Right atrium auricular region (tissue), 2 donors: ENCODE measurements around the gene AIDA. TPM values are rescaled to one million over a fixed set of nuclear protein-coding genes. Genes with fewer than 3 reads are reported as not detected.

ENCODE experiments used
- DNase-seq: peaks from one replicate; pipeline ENCODE4 v3.0.0-alpha.2; 2019; ENCODE audit warnings: low spot score
- H3K27ac ChIP-seq, 2 donors: fragments of 200-600 bp; sonication (generic); 1 replicate in 1 of 2; 2 replicates in 1 of 2; pipeline ENCODE4 v1.5.1; 2016 to 2019
- H3K27me3 ChIP-seq, 2 donors: fragments of 200-600 bp; sonication (generic); one replicate each; pipeline versions ENCODE4 v1.5.1 to v1.6.0; 2017 to 2019
- H3K36me3 ChIP-seq: fragments of 200-600 bp; sonication (generic); one replicate; pipeline ENCODE4 v1.5.1; 2016
- H3K4me1 ChIP-seq, 2 donors: fragments of 200-600 bp; sonication (generic); one replicate each; pipeline versions ENCODE4 v1.5.1 to v1.6.0; 2017 to 2019
- H3K4me3 ChIP-seq, 2 donors: fragments of 200-600 bp; sonication (generic); 1 replicate in 1 of 2; 2 replicates in 1 of 2; pipeline ENCODE4 v1.5.1; 2017 to 2019; ENCODE audit warnings: mild to moderate bottlenecking in 1 of 2, moderate library complexity in 1 of 2
- H3K9me3 ChIP-seq, 2 donors: fragments of 200-600 bp; sonication (generic); one replicate each; pipeline ENCODE4 v1.5.1; 2019
- CTCF ChIP-seq, 2 donors: fragments of 200-600 bp; sonication (generic); IDR thresholded peaks; one replicate each; pipeline ENCODE4 v1.5.1; 2019; ENCODE audit warnings: antibody characterized with exemption in 2 of 2
- total RNA-seq, 2 donors: library from RNA; depleted of rRNA; stranded (reverse); fragments of >200 nt; gene quantifications; one replicate each; pipeline ENCODE4 v1.1.0, GENCODE V29; 2016

Gene AIDA
- total RNA-seq, 2 donors from 2014 or later = 40.0 to 42.4 TPM

GRCh38 chr1:222663431-222663934, 48.8 kb downstream of the AIDA start:
- no peaks in the 10 kb centered on the region for H3K9me3 ChIP-seq
- no peaks in the 10 kb centered on the region for H3K27me3 ChIP-seq
- TF ChIP-seq CTCF (IDR thresholded peaks at IDR 0.05) = no peak

GRCh38 chr1:222657899-222658298, 54.4 kb downstream of the AIDA start:
- peaks cover 0 to 10% of the 10 kb centered on the region in 2 donors for H3K4me1 ChIP-seq
- H3K27ac ChIP-seq = peak overlapping the region in 1 of 2 donors; percentile 13
- no peaks in the 10 kb centered on the region for H3K27me3 ChIP-seq
- DNase-seq = no peak
- H3K36me3 ChIP-seq = peaks cover 84% of the 10 kb centered on the region
- H3K4me3 ChIP-seq = no peak overlapping the region
- TF ChIP-seq CTCF (IDR thresholded peaks at IDR 0.05) = no peak
- no peaks in the 10 kb centered on the region for H3K9me3 ChIP-seq

More at GRCh38 chr1:222663431-222663934, 48.8 kb downstream of the AIDA start:
- no peak for DNase-seq
- Histone ChIP-seq H3K4me3 (no peak overlapping the region), H3K36me3 (peaks cover 77% of the 10 kb centered on the region), H3K4me1 (no peaks in the 10 kb centered on the region), H3K27ac (no peak overlapping the region)

- Histone ChIP-seq H3K27ac (no peak overlapping the region), H3K36me3 (peaks cover 84% of the 10 kb centered on the region), H3K4me3 (no peak overlapping the region), H3K27me3 (no peaks in the 10 kb centered on the region), H3K9me3 (no peaks in the 10 kb centered on the region), H3K4me1 (peaks cover 0 to 10% of the 10 kb centered on the region in 2 donors)
- TF ChIP-seq CTCF (IDR thresholded peaks at IDR 0.05) = no peak
- no peak for DNase-seq
Observed at GRCh38 chr1:222656391-222657155, 55.7 kb downstream of the AIDA start.

GRCh38 chr1:222654849-222655248, 57.4 kb downstream of the AIDA start:
- Histone ChIP-seq H3K27me3 (no peaks in the 10 kb centered on the region), H3K36me3 (peaks cover 84% of the 10 kb centered on the region), H3K4me1 (peaks cover 0 to 10% of the 10 kb centered on the region in 2 donors), H3K27ac (peak overlapping the region in 1 of 2 donors; percentile 13), H3K9me3 (no peaks in the 10 kb centered on the region), H3K4me3 (no peak overlapping the region)
- no peak for DNase-seq
- no peak for TF ChIP-seq CTCF (IDR thresholded peaks at IDR 0.05)

GRCh38 chr1:222653178-222653827, 59.0 kb downstream of the AIDA start:
- H3K27ac ChIP-seq = no peak overlapping the region
- H3K4me1 ChIP-seq = peaks cover 0 to 9% of the 10 kb centered on the region in 2 donors
- no peak for DNase-seq
- no peaks in the 10 kb centered on the region for H3K9me3 ChIP-seq
- H3K27me3 ChIP-seq = no peaks in the 10 kb centered on the region
- no peak for TF ChIP-seq CTCF (IDR thresholded peaks at IDR 0.05)
- H3K36me3 ChIP-seq = peaks cover 81% of the 10 kb centered on the region
- no peak overlapping the region for H3K4me3 ChIP-seq
